ENCODE data around the gene DDX1.

DDX1 gene

GRCh38 chr2:15565994-15566671, 25.5 kb upstream of the DDX1 start:
- H3K27me3 ChIP-seq (ENCODE audit: control insufficient read depth, insufficient read depth, low read length): peaks cover 2% of the 10 kb centered on the region
- no peaks in the 10 kb centered on the region for H3K9me3 ChIP-seq (ENCODE audit: control insufficient read depth, insufficient read depth, low read length)
- H3K4me1 ChIP-seq (ENCODE audit: control insufficient read depth, insufficient read depth, low read length): peaks cover 4% of the 10 kb centered on the region
- H3K36me3 ChIP-seq (ENCODE audit: control insufficient read depth, insufficient read depth, low read length): no peaks in the 10 kb centered on the region
- H3K9ac ChIP-seq (ENCODE audit: low read depth, low read length): no peak overlapping the region
- no peak overlapping the region for H3K4me3 ChIP-seq (ENCODE audit: low read depth, low read length)

GRCh38 chr2:15566912-15567311, 24.8 kb upstream of the DDX1 start:
- Histone ChIP-seq H3K9me3 (ENCODE audit: control insufficient read depth, insufficient read depth, low read length) (no peaks in the 10 kb centered on the region), H3K4me3 (ENCODE audit: low read depth, low read length) (no peak overlapping the region), H3K9ac (ENCODE audit: low read depth, low read length) (no peak overlapping the region), H3K27me3 (ENCODE audit: control insufficient read depth, insufficient read depth, low read length) (peaks cover 2% of the 10 kb centered on the region), H3K4me1 (ENCODE audit: control insufficient read depth, insufficient read depth, low read length) (no peaks in the 10 kb centered on the region), H3K36me3 (ENCODE audit: control insufficient read depth, insufficient read depth, low read length) (no peaks in the 10 kb centered on the region)

- Histone ChIP-seq H3K4me3 (ENCODE audit: low read depth, low read length) (no peak overlapping the region), H3K4me1 (ENCODE audit: control insufficient read depth, insufficient read depth, low read length) (no peaks in the 10 kb centered on the region), H3K36me3 (ENCODE audit: control insufficient read depth, insufficient read depth, low read length) (no peaks in the 10 kb centered on the region), H3K9me3 (ENCODE audit: control insufficient read depth, insufficient read depth, low read length) (no peaks in the 10 kb centered on the region), H3K9ac (ENCODE audit: low read depth, low read length) (no peak overlapping the region), H3K27me3 (ENCODE audit: control insufficient read depth, insufficient read depth, low read length) (no peaks in the 10 kb centered on the region)
These were observed 22.8 kb upstream of the DDX1 start for GRCh38 chr2:15568874-15569273.

- H3K9ac ChIP-seq (ENCODE audit: low read depth, low read length): no peak overlapping the region
- H3K36me3 ChIP-seq (ENCODE audit: control insufficient read depth, insufficient read depth, low read length): no peaks in the 10 kb centered on the region
- no peaks in the 10 kb centered on the region for H3K4me1 ChIP-seq (ENCODE audit: control insufficient read depth, insufficient read depth, low read length)
- H3K27me3 ChIP-seq (ENCODE audit: control insufficient read depth, insufficient read depth, low read length): no peaks in the 10 kb centered on the region
- H3K9me3 ChIP-seq (ENCODE audit: control insufficient read depth, insufficient read depth, low read length): no peaks in the 10 kb centered on the region
- H3K4me3 ChIP-seq (ENCODE audit: low read depth, low read length): no peak overlapping the region
These were observed 21.6 kb upstream of the DDX1 start for GRCh38 chr2:15570104-15570503.

GRCh38 chr2:15571729-15572128, 19.9 kb upstream of the DDX1 start:
- no peaks in the 10 kb centered on the region for H3K4me1 ChIP-seq (ENCODE audit: control insufficient read depth, insufficient read depth, low read length)
- no peak overlapping the region for H3K9ac ChIP-seq (ENCODE audit: low read depth, low read length)
- H3K36me3 ChIP-seq (ENCODE audit: control insufficient read depth, insufficient read depth, low read length): no peaks in the 10 kb centered on the region

GRCh38 chr2:15577071-15577735, 14.5 kb upstream of the DDX1 start:
- H3K27me3 ChIP-seq (ENCODE audit: control insufficient read depth, insufficient read depth, low read length): no peaks in the 10 kb centered on the region

More at GRCh38 chr2:15571729-15572128, 19.9 kb upstream of the DDX1 start:
- no peaks in the 10 kb centered on the region for H3K9me3 ChIP-seq (ENCODE audit: control insufficient read depth, insufficient read depth, low read length)
- no peaks in the 10 kb centered on the region for H3K27me3 ChIP-seq (ENCODE audit: control insufficient read depth, insufficient read depth, low read length)
- no peak overlapping the region for H3K4me3 ChIP-seq (ENCODE audit: low read depth, low read length)

GRCh38 chr2:15579641-15580040, 12.0 kb upstream of the DDX1 start:
- H3K4me3 ChIP-seq (ENCODE audit: low read depth, low read length): no peak overlapping the region
- no peaks in the 10 kb centered on the region for H3K36me3 ChIP-seq (ENCODE audit: control insufficient read depth, insufficient read depth, low read length)
- H3K27me3 ChIP-seq (ENCODE audit: control insufficient read depth, insufficient read depth, low read length): no peaks in the 10 kb centered on the region
- no peak overlapping the region for H3K9ac ChIP-seq (ENCODE audit: low read depth, low read length)
- H3K4me1 ChIP-seq (ENCODE audit: control insufficient read depth, insufficient read depth, low read length): no peaks in the 10 kb centered on the region
- no peaks in the 10 kb centered on the region for H3K9me3 ChIP-seq (ENCODE audit: control insufficient read depth, insufficient read depth, low read length)

More at GRCh38 chr2:15577071-15577735, 14.5 kb upstream of the DDX1 start:
- H3K4me1 ChIP-seq (ENCODE audit: control insufficient read depth, insufficient read depth, low read length): no peaks in the 10 kb centered on the region
- no peaks in the 10 kb centered on the region for H3K36me3 ChIP-seq (ENCODE audit: control insufficient read depth, insufficient read depth, low read length)
- H3K9me3 ChIP-seq (ENCODE audit: control insufficient read depth, insufficient read depth, low read length): no peaks in the 10 kb centered on the region
- no peak overlapping the region for H3K9ac ChIP-seq (ENCODE audit: low read depth, low read length)
- H3K4me3 ChIP-seq (ENCODE audit: low read depth, low read length): no peak overlapping the region

GRCh38 chr2:15580451-15580850, 11.2 kb upstream of the DDX1 start:
- H3K36me3 ChIP-seq (ENCODE audit: control insufficient read depth, insufficient read depth, low read length): no peaks in the 10 kb centered on the region
- no peak overlapping the region for H3K9ac ChIP-seq (ENCODE audit: low read depth, low read length)
- H3K4me1 ChIP-seq (ENCODE audit: control insufficient read depth, insufficient read depth, low read length): no peaks in the 10 kb centered on the region
- H3K9me3 ChIP-seq (ENCODE audit: control insufficient read depth, insufficient read depth, low read length): no peaks in the 10 kb centered on the region
- no peaks in the 10 kb centered on the region for H3K27me3 ChIP-seq (ENCODE audit: control insufficient read depth, insufficient read depth, low read length)
- H3K4me3 ChIP-seq (ENCODE audit: low read depth, low read length): no peak overlapping the region

GRCh38 chr2:15582710-15583357, 8.8 kb upstream of the DDX1 start:
- Histone ChIP-seq H3K9ac (ENCODE audit: low read depth, low read length) (no peak overlapping the region), H3K4me3 (ENCODE audit: low read depth, low read length) (no peak overlapping the region), H3K27me3 (ENCODE audit: control insufficient read depth, insufficient read depth, low read length) (no peaks in the 10 kb centered on the region), H3K36me3 (ENCODE audit: control insufficient read depth, insufficient read depth, low read length) (no peaks in the 10 kb centered on the region), H3K9me3 (ENCODE audit: control insufficient read depth, insufficient read depth, low read length) (no peaks in the 10 kb centered on the region), H3K4me1 (ENCODE audit: control insufficient read depth, insufficient read depth, low read length) (no peaks in the 10 kb centered on the region)

GRCh38 chr2:15583826-15584225, 7.8 kb upstream of the DDX1 start:
- no peak overlapping the region for H3K4me3 ChIP-seq (ENCODE audit: low read depth, low read length)
- no peaks in the 10 kb centered on the region for H3K27me3 ChIP-seq (ENCODE audit: control insufficient read depth, insufficient read depth, low read length)
- H3K9me3 ChIP-seq (ENCODE audit: control insufficient read depth, insufficient read depth, low read length): no peaks in the 10 kb centered on the region
- H3K4me1 ChIP-seq (ENCODE audit: control insufficient read depth, insufficient read depth, low read length): no peaks in the 10 kb centered on the region
- no peaks in the 10 kb centered on the region for H3K36me3 ChIP-seq (ENCODE audit: control insufficient read depth, insufficient read depth, low read length)
- no peak overlapping the region for H3K9ac ChIP-seq (ENCODE audit: low read depth, low read length)

- no peak overlapping the region for H3K4me3 ChIP-seq (ENCODE audit: low read depth, low read length)
- H3K9ac ChIP-seq (ENCODE audit: low read depth, low read length): no peak overlapping the region
- no peaks in the 10 kb centered on the region for H3K36me3 ChIP-seq (ENCODE audit: control insufficient read depth, insufficient read depth, low read length)
- H3K9me3 ChIP-seq (ENCODE audit: control insufficient read depth, insufficient read depth, low read length): no peaks in the 10 kb centered on the region
- H3K27me3 ChIP-seq (ENCODE audit: control insufficient read depth, insufficient read depth, low read length): no peaks in the 10 kb centered on the region
- H3K4me1 ChIP-seq (ENCODE audit: control insufficient read depth, insufficient read depth, low read length): no peaks in the 10 kb centered on the region
These were observed 7.4 kb upstream of the DDX1 start for GRCh38 chr2:15584316-15584715.
